ENCODE measurements around the gene GOLGA6A. TPM values are rescaled to one million over a fixed set of nuclear protein-coding genes. Genes with fewer than 3 reads are reported as not detected.
"Not testable (repeated sequence)": the region's sequence is repeated elsewhere in the genome, so short reads cannot be mapped to it uniquely, and the experiment has no call there.

GOLGA6A gene
- total RNA-seq, 1 donor from 2014 or later: not detected

- intact Hi-C loops (cut with DNase I): not testable (repeated sequence)
Observed at GRCh38 chr15:74059050-74059833, 23.1 kb downstream of the GOLGA6A start.

GRCh38 chr15:74056330-74056729 is 26.0 kb downstream of the GOLGA6A start:
- DNase-seq; intact Hi-C loops (cut with DNase I); ATAC-seq (ENCODE audit: poor library complexity): not testable (repeated sequence)

More at GRCh38 chr15:74059050-74059833, 23.1 kb downstream of the GOLGA6A start:
- not testable (repeated sequence) for DNase-seq; ATAC-seq (ENCODE audit: poor library complexity)

GRCh38 chr15:74055804-74056203 is 26.5 kb downstream of the GOLGA6A start:
- ATAC-seq (ENCODE audit: poor library complexity) (no peak), DNase-seq (no peak)
- intact Hi-C loops (cut with DNase I): no loop called here

GRCh38 chr15:74053941-74054529 is 28.3 kb downstream of the GOLGA6A start:
- DNase-seq: peak; percentile 80
- peak; percentile 85 for ATAC-seq (ENCODE audit: poor library complexity)
- intact Hi-C loops (cut with DNase I): loop anchor here (5.0 kb wide), 1 partner anchor 87 kb away; no protein-coding TSS in a partner anchor

GRCh38 chr15:74053517-74053916 is 28.8 kb downstream of the GOLGA6A start:
- ATAC-seq (ENCODE audit: poor library complexity) (no peak), DNase-seq (no peak)
- intact Hi-C loops (cut with DNase I): loop anchor here (5.0 kb wide), 1 partner anchor 86 kb away; no protein-coding TSS in a partner anchor

GRCh38 chr15:74052271-74053260 is 29.8 kb downstream of the GOLGA6A start:
- intact Hi-C loops (cut with DNase I): loop anchor here (5.0 kb wide), 1 partner anchor 85 kb away; no protein-coding TSS in a partner anchor
- DNase-seq: not testable (repeated sequence)

GRCh38 chr15:74050556-74051234 is 31.7 kb downstream of the GOLGA6A start:
- intact Hi-C loops (cut with DNase I): loop anchor here (5.0 kb wide), 1 partner anchor 83 kb away; no protein-coding TSS in a partner anchor
- no peak for DNase-seq
- ATAC-seq (ENCODE audit: poor library complexity): no peak

More at GRCh38 chr15:74052271-74053260, 29.8 kb downstream of the GOLGA6A start:
- not testable (repeated sequence) for ATAC-seq (ENCODE audit: poor library complexity)

GRCh38 chr15:74050127-74050526 is 32.2 kb downstream of the GOLGA6A start:
- ATAC-seq (ENCODE audit: poor library complexity) (no peak), DNase-seq (no peak)
- intact Hi-C loops (cut with DNase I): loop anchor here (5.0 kb wide), 1 partner anchor 83 kb away; no protein-coding TSS in a partner anchor

- ATAC-seq (ENCODE audit: poor library complexity): no peak
- intact Hi-C loops (cut with DNase I): loop anchor here (10.0 kb wide), 1 partner anchor 51 kb away; the partner anchor contains the start of genes PML and STOML1
- no peak for DNase-seq
Observed at GRCh38 chr15:74046275-74046674, 36.1 kb downstream of the GOLGA6A start.

GRCh38 chr15:74045636-74046274 is 36.6 kb downstream of the GOLGA6A start:
- intact Hi-C loops (cut with DNase I): loop anchor here (10.0 kb wide), 1 partner anchor 51 kb away; the partner anchor contains the start of genes PML and STOML1
- DNase-seq (no peak), ATAC-seq (ENCODE audit: poor library complexity) (no peak)

- intact Hi-C loops (cut with DNase I): loop anchor here (10.0 kb wide), 1 partner anchor 50 kb away; the partner anchor contains the start of genes PML and STOML1
- ATAC-seq (ENCODE audit: poor library complexity): no peak
- DNase-seq: no peak
Observed at GRCh38 chr15:74045184-74045583, 37.2 kb downstream of the GOLGA6A start.

- ATAC-seq (ENCODE audit: poor library complexity): peak; percentile 55
- peak; percentile 78 for DNase-seq
- intact Hi-C loops (cut with DNase I): loop anchor here (10.0 kb wide), 1 partner anchor 50 kb away; the partner anchor contains the start of genes PML and STOML1
Observed at GRCh38 chr15:74044267-74045110, 37.9 kb downstream of the GOLGA6A start.

- no peak for ATAC-seq (ENCODE audit: poor library complexity)
Observed at GRCh38 chr15:74043425-74044266, 38.7 kb downstream of the GOLGA6A start.

GRCh38 chr15:74042603-74043424 is 39.5 kb downstream of the GOLGA6A start:
- ATAC-seq (ENCODE audit: poor library complexity): no peak
- intact Hi-C loops (cut with DNase I): loop anchor here (10.0 kb wide), 1 partner anchor 48 kb away; the partner anchor contains the start of genes PML and STOML1
- no peak for DNase-seq

More at GRCh38 chr15:74043425-74044266, 38.7 kb downstream of the GOLGA6A start:
- intact Hi-C loops (cut with DNase I): loop anchor here (10.0 kb wide), 1 partner anchor 49 kb away; the partner anchor contains the start of genes PML and STOML1
- no peak for DNase-seq

Measured in Right ventricle myocardium superior (tissue), 1 donor.